Activated CD4-positive, alpha-beta T cell treated with anti-CD3 and anti-CD28 coated beads, Interleukin-2, amount 10 ng/mL, durations not matched to agents 7 days and 5 days (primary cell): ENCODE results near the gene DOCK2. TPM values are rescaled to one million over a fixed set of nuclear protein-coding genes. Genes with fewer than 3 reads are reported as not detected.

Experiments used
- CTCF ChIA-PET: fragments of 350-600 bp; sonication (Branson Sonifier 250); formaldehyde crosslinking; loops from one replicate; lab custom pipeline; 2021; ENCODE audit warnings: antibody characterized with exemption; lab: Charles Lee
- POLR2A ChIA-PET: fragments of 350-600 bp; sonication (Branson Sonifier 250); formaldehyde crosslinking; loops from one replicate; lab custom pipeline; 2021; ENCODE audit warnings: antibody characterized with exemption; lab: Charles Lee
- DNase-seq: peaks from one replicate; pipeline ENCODE4 v3.0.0-alpha.2; 2020
- H3K27ac Mint-ChIP-seq: one replicate; pipeline ENCODE4 v1.8.0; 2021; ENCODE audit warnings: mild to moderate bottlenecking, moderate library complexity, mixed read lengths
- H3K27me3 Mint-ChIP-seq: one replicate; pipeline ENCODE4 v1.8.0; 2021; ENCODE audit warnings: mixed read lengths
- H3K36me3 Mint-ChIP-seq: one replicate; pipeline ENCODE4 v1.8.0; 2021; ENCODE audit warnings: low read depth, mixed read lengths
- H3K4me1 Mint-ChIP-seq: one replicate; pipeline ENCODE4 v1.8.0; 2021; ENCODE audit warnings: mixed read lengths
- H3K4me3 Mint-ChIP-seq: one replicate; pipeline ENCODE4 v1.8.0; 2021; ENCODE audit warnings: mild to moderate bottlenecking, moderate library complexity, mixed read lengths
- H3K9me3 Mint-ChIP-seq: one replicate; pipeline ENCODE4 v1.8.0; 2021; ENCODE audit warnings: mixed read lengths
- total RNA-seq, 2 experiments: library from RNA; stranded (reverse); gene quantifications; one replicate each; pipeline ENCODE4 v1.2.3, GENCODE V29; 2021

The DOCK2 gene
- total RNA-seq, 2 experiments from 2014 or later, result 270 to 300 TPM

DNA sequence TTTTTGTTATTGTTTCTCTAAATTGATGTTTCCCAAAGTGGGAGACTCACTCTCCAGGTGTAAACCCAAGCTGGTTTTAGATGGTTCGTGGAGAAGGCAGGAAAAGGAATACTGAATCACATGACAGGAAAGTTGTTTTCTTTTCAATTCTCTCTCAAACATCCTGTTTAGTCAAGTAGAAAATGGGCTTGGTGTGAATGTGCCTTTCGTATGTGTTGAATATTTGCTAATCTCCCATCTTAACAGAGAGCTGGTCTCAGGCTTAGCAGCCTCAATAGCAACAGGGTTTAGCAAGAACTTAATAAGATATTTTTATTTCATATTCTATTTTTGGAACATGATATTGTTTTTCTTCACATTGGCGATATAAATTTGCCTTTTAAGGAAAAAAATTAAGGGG, 223.5 kb downstream of the DOCK2 start:
- peaks cover 34% of the 10 kb centered on the region for H3K36me3 Mint-ChIP-seq
- H3K27ac Mint-ChIP-seq, result no peak overlapping the region
- DNase-seq, result no peak
- POLR2A ChIA-PET, result no interaction called here
- H3K9me3 Mint-ChIP-seq, result no peaks in the 10 kb centered on the region
- H3K4me1 Mint-ChIP-seq, result peaks cover 20% of the 10 kb centered on the region
- no peaks in the 10 kb centered on the region for H3K27me3 Mint-ChIP-seq
- CTCF ChIA-PET, result interaction anchor here (0.8 to 1.3 kb wide), 2 partner anchors 13 to 19 kb away, joined by 3 read pairs; no protein-coding TSS in a partner anchor
- H3K4me3 Mint-ChIP-seq, result no peak overlapping the region

DNA sequence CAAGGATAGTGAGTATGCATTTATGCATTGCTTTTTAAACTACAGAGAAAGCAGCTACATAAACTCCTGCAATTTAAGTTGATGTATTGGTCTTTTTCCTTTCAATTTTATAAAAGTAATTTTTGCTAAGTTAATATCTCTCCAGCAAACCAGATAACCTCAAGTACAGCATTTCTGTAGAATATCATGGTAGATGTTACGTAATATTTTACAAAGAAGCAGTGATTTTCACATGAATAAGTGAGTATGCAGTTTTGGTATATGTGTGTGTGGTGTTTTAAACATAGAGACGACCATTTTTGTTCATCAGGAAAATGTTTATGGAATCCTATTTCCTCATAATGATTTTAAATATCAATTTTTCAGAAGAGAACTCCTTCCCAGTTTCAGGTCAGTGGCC, 224.4 kb downstream of the DOCK2 start:
- Mint-ChIP-seq H3K4me1 (peaks cover 20% of the 10 kb centered on the region), H3K27ac (no peak overlapping the region)

DNA sequence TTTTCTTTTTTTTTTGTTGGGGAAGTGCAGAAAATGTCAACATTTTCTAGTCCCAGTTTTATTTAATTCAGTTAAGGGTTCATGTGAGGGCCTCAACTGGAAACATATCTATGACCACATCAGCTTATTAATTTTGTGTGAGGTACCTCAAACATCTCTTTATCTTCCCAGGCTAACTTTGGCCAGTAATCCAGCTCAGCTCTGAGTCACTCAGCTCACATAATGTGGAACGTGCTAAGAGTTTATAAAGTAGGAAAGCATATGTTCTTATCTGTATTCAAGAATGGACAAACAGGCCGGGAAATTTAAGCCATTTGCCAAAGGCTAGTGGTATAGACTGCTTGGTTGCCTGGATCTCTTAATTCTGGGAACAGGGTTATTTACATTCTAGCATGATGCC, 224.9 kb downstream of the DOCK2 start:
- ChIA-PET CTCF (no interaction called here), POLR2A (no interaction called here)
- no peak overlapping the region for H3K27ac Mint-ChIP-seq
- peaks cover 25% of the 10 kb centered on the region for H3K36me3 Mint-ChIP-seq
- no peak for DNase-seq
- H3K27me3 Mint-ChIP-seq, result no peaks in the 10 kb centered on the region
- no peaks in the 10 kb centered on the region for H3K9me3 Mint-ChIP-seq
- H3K4me1 Mint-ChIP-seq, result peaks cover 20% of the 10 kb centered on the region
- H3K4me3 Mint-ChIP-seq, result no peak overlapping the region

More for the DNA sequence above, 224.4 kb downstream of the DOCK2 start:
- Mint-ChIP-seq H3K9me3 (no peaks in the 10 kb centered on the region), H3K4me3 (no peak overlapping the region), H3K36me3 (peaks cover 25% of the 10 kb centered on the region), H3K27me3 (no peaks in the 10 kb centered on the region)
- ChIA-PET POLR2A (no interaction called here), CTCF (interaction anchor here (0.8 to 1.3 kb wide), 2 partner anchors 14 to 20 kb away, joined by 3 read pairs; no protein-coding TSS in a partner anchor)
- no peak for DNase-seq

DNA sequence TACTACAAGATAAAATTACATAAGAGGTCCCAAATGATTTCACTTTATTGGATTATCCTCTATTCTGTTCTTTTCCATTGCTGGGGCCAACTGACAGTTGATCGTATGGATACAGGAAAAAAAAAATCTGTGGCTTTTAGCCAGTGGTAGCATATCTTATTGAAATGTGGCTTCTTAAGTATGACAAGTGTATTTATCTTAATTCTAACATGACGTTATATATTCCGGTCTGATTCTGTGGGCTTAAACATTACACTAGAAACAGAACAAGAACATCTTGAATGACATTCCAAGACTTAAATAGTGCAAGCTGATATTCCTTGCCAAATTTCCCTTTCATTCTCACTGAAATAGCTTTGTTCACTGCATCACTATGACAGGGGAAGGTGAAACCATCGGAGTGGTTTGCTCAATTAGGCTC, 225.3 kb downstream of the DOCK2 start:
- POLR2A ChIA-PET, result no interaction called here
- H3K27ac Mint-ChIP-seq, result no peak overlapping the region
- peaks cover 20% of the 10 kb centered on the region for H3K4me1 Mint-ChIP-seq
- DNase-seq, result no peak
- H3K9me3 Mint-ChIP-seq, result no peaks in the 10 kb centered on the region
- H3K36me3 Mint-ChIP-seq, result peaks cover 22% of the 10 kb centered on the region
- CTCF ChIA-PET, result no interaction called here
- H3K4me3 Mint-ChIP-seq, result no peak overlapping the region
- no peaks in the 10 kb centered on the region for H3K27me3 Mint-ChIP-seq

DNA sequence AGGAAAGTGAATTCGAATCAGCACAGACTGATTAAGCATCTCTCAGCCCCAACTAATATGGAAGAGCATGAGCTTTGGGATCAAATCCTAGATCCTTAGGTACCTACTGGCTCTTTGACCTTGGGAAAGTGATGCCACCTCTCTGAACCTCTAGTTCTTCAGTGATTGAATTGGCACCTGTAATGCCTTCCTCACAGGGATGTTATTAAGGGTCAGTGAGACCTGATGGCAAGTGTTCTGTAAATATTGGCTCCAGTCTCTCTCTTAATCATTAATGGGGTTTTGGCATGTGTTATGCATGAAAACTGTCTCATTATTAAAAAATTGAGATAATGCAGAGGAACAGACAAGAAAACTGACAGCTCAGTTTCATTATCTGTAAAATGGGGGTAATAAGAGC, 227.4 kb downstream of the DOCK2 start:
- ChIA-PET POLR2A (no interaction called here), CTCF (interaction anchor here (0.6 kb wide), 1 partner anchor 11 kb away, joined by 3 read pairs; no protein-coding TSS in a partner anchor)
- no peak overlapping the region for H3K4me3 Mint-ChIP-seq

DNA sequence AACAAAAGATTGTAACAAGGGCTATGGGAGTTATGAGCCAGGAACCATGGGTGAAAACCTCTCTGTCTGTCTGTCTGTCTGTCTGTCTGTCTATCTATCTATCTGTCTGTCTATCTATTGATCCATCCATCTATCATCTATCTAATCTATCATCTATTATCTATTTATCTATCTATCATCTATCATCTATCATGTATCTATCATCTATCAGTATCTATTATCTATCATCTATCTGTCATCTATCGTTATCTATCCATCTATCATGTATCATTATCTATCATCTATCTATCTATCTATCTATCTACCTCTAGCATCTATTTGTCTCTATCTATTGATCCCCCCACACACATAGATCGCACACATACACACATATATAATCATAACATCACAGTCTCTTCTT, 230.3 kb downstream of the DOCK2 start:
- Mint-ChIP-seq H3K4me1 (no peaks in the 10 kb centered on the region), H3K9me3 (no peaks in the 10 kb centered on the region), H3K4me3 (no peak overlapping the region), H3K36me3 (peaks cover 33% of the 10 kb centered on the region), H3K27ac (no peak overlapping the region), H3K27me3 (no peaks in the 10 kb centered on the region)
- ChIA-PET POLR2A (no interaction called here), CTCF (no interaction called here)
- no peak for DNase-seq

More for the DNA sequence above, 227.4 kb downstream of the DOCK2 start:
- DNase-seq, result no peak
- Mint-ChIP-seq H3K27me3 (no peaks in the 10 kb centered on the region), H3K4me1 (peaks cover 11% of the 10 kb centered on the region), H3K36me3 (peaks cover 35% of the 10 kb centered on the region), H3K9me3 (no peaks in the 10 kb centered on the region), H3K27ac (no peak overlapping the region)

DNA sequence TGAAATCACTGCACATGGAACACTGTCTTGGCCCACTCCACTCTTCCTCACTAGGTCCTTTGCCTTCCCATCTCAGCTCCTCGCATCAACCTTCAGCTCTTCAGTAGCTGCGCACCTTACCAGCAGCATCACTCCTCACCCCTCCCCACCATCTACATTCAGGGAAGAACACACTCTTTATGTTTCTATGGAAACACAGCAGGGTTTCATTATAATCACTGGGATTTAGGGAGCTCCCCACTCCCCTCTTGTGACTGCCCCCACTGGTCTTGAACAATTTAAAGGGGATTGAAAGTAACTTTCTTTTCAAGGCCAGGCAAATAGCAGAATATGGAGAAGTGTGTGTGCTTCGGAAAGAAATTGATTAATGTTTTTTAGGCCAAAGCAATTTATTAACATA, 232.0 kb downstream of the DOCK2 start:
- H3K4me3 Mint-ChIP-seq, result no peak overlapping the region
- H3K27ac Mint-ChIP-seq, result no peak overlapping the region
- H3K27me3 Mint-ChIP-seq, result no peaks in the 10 kb centered on the region
- ChIA-PET POLR2A (no interaction called here), CTCF (interaction anchor here (1.6 kb wide), 1 partner anchor 28 kb away, joined by 3 read pairs; no protein-coding TSS in a partner anchor)
- H3K4me1 Mint-ChIP-seq, result no peaks in the 10 kb centered on the region
- no peak for DNase-seq
- H3K9me3 Mint-ChIP-seq, result no peaks in the 10 kb centered on the region
- H3K36me3 Mint-ChIP-seq, result peaks cover 34% of the 10 kb centered on the region

DNA sequence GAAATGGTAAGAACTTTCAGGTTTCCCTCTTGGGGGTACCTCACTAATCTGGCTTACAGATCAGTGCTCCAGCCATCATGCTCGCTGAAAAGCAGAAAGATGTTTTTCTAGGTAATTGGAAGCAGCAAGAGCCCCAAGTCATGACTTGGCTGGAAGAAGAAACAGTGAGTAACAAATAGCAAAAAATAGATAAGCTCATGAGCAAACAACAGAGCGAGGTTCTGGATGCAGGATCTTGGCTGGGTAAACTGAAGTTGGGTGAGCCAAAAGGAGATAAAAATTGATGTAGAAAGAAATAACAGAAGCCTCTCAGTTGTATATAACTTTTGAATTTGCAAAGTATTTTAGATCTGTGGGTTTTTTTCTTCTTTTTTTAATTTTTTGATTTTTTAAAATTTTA, 233.1 kb downstream of the DOCK2 start:
- Mint-ChIP-seq H3K4me1 (no peaks in the 10 kb centered on the region), H3K27me3 (no peaks in the 10 kb centered on the region), H3K9me3 (no peaks in the 10 kb centered on the region), H3K4me3 (no peak overlapping the region), H3K36me3 (peaks cover 36% of the 10 kb centered on the region), H3K27ac (no peak overlapping the region)
- ChIA-PET POLR2A (no interaction called here), CTCF (interaction anchor here (1.6 kb wide), 1 partner anchor 27 kb away, joined by 3 read pairs; no protein-coding TSS in a partner anchor)
- DNase-seq, result no peak

DNA sequence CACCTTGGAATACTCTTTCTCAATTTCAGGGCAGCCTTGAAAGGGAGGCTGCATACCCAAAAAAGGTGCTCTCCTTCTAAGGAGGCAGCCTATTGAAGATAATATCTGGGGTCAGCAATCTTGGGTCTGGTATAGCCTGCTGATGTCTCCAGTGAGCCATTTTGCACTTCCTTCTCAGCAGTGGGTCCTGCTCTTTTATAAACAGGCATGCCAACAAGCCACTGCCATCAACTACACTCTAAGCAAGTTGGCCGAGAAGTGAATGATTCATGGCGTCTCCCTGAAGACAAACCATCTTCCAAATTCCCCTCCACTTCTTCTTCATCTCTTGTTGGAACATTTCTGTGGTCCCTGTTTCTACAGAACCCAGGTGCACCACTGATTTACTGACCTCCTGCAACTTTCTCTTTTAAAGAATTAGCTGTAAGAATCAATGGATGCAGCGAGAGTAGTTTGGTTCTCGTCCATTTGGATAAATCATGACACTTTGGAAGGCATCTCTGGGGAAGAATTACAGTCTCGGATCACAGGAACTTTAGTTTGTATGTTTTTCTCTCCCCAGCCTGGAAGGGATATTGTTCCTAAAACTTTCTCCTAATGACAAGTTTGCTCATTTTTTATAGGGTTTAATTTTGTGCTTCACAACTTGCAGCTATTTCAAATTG, 234.9 kb downstream of the DOCK2 start:
- ChIA-PET POLR2A (no interaction called here), CTCF (no interaction called here)
- Mint-ChIP-seq H3K9me3 (no peaks in the 10 kb centered on the region), H3K27ac (no peak overlapping the region), H3K4me3 (no peak overlapping the region), H3K27me3 (no peaks in the 10 kb centered on the region), H3K4me1 (no peaks in the 10 kb centered on the region), H3K36me3 (peaks cover 38% of the 10 kb centered on the region)
- no peak for DNase-seq

DNA sequence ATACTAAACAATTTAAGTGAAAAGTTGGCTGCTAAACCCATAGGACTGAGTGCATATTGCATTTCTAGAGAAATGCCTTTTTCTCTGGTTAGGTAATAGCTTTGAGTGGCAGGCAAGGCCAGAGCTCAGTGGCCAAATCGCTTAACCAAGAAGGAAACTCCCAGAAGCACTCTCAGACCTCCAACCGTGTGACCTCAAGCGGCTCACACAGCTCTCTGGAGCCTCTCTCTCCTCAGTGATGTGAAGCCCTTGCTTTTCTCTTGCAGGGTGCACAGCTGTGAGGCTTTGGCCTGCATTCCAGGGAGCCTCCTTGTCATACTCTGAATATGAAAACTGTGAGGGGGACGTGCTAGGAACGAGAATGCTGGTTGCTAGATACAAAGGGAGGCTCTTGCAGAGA, 236.6 kb downstream of the DOCK2 start:
- POLR2A ChIA-PET, result no interaction called here
- Mint-ChIP-seq H3K4me3 (no peak overlapping the region), H3K27ac (no peak overlapping the region), H3K27me3 (no peaks in the 10 kb centered on the region), H3K36me3 (peaks cover 32% of the 10 kb centered on the region), H3K9me3 (no peaks in the 10 kb centered on the region), H3K4me1 (no peaks in the 10 kb centered on the region)
- no peak for DNase-seq
- CTCF ChIA-PET, result interaction anchor here (0.6 kb wide), 1 partner anchor 92 kb away, joined by 3 read pairs; no protein-coding TSS in a partner anchor

DNA sequence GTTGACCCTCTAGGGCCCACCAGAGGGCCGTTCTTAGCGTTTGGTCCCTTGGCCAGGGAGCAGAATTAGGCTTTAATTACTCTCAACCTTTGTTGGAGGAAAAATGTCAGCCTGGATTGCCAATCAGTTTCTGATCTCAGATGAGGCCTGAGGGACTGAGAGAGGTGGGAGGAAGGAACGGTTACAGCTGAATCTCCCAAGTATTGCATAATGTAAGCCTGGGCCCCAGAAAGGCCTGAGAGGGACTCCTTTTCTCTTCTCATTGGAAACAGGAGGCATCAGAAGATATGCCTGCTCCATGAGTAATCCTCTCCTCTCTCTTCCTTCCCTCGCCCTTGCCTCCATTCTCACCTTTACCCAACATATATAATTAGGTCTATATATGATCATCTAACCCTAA, 237.5 kb downstream of the DOCK2 start:
- H3K4me1 Mint-ChIP-seq, result no peaks in the 10 kb centered on the region
- H3K36me3 Mint-ChIP-seq, result peaks cover 36% of the 10 kb centered on the region
- no peak overlapping the region for H3K4me3 Mint-ChIP-seq
- no peak for DNase-seq
- CTCF ChIA-PET, result interaction anchor here (0.7 kb wide), 1 partner anchor 211 kb away, joined by 3 read pairs; no protein-coding TSS in a partner anchor
- no peaks in the 10 kb centered on the region for H3K27me3 Mint-ChIP-seq
- H3K27ac Mint-ChIP-seq, result no peak overlapping the region
- no peaks in the 10 kb centered on the region for H3K9me3 Mint-ChIP-seq
- POLR2A ChIA-PET, result no interaction called here

DNA sequence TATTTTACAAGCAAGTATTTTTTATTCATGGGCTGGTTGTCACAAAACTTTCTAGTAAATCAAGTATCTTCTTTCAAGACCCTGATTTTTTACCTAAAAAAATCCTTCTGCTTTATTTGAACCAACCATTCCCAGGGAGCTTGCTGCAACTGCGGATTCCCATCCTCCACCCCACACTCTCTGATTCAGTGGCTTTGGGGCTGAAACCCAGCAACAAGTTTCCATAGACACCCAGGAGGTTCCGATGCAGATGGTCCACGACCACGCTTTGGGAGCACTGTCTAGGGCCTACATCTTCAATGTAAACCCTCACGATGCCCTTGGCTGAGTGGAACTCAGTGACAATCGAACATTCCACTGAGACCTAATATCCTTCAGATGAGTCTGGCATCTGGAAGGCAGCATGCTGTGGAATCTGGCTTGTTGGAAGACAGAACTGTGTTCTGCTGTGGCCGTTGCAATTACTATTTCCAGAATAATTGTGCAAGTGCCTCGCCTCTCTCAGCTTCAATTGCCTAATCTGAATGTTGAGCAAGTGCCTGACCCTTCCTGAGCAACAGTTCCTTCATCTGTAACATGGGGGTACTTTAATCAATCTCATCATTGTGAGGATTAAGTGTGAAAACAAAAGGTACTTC, 238.1 kb downstream of the DOCK2 start:
- Mint-ChIP-seq H3K9me3 (no peaks in the 10 kb centered on the region), H3K27me3 (no peaks in the 10 kb centered on the region), H3K4me1 (no peaks in the 10 kb centered on the region), H3K36me3 (peaks cover 34% of the 10 kb centered on the region), H3K27ac (no peak overlapping the region), H3K4me3 (no peak overlapping the region)
- ChIA-PET POLR2A (no interaction called here), CTCF (no interaction called here)
- no peak for DNase-seq

DNA sequence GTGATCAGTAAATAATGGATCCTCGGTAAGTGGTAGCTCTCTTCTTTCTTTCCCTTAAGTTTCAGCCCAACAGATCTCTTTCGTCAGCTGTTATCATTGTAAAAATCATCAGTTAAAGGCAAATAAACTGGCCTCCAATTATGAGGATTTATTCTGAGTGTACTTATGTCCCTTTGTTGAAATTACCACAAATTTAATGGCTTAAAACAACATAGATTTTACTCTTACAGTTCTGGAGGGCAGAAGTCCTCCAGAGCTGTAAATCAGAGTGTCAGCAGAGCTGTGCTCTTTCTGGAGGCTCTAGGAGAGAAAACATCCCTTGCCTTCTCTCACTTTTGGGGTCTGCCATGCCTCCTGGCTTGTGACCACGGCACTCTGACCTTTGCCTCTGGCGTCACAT, 238.7 kb downstream of the DOCK2 start:
- no peak overlapping the region for H3K4me3 Mint-ChIP-seq
- POLR2A ChIA-PET, result no interaction called here
- H3K36me3 Mint-ChIP-seq, result peaks cover 34% of the 10 kb centered on the region

More for the DNA sequence above, 238.7 kb downstream of the DOCK2 start:
- Mint-ChIP-seq H3K27me3 (no peaks in the 10 kb centered on the region), H3K27ac (no peak overlapping the region), H3K4me1 (no peaks in the 10 kb centered on the region), H3K9me3 (no peaks in the 10 kb centered on the region)
- no peak for DNase-seq
- CTCF ChIA-PET, result no interaction called here
